Endothelial cell of umbilical vein (primary cell): ENCODE data around the gene CACNG4. TPM values are rescaled to one million over a fixed set of nuclear protein-coding genes. Genes with fewer than 3 reads are reported as not detected.

ENCODE experiments used
- BruUV-seq: library from RNA; stranded (reverse); fragments of 400-500 nt; replicated peaks from 2 replicates; lab custom pipeline; 2021; lab: Mats Ljungman, UMichigan
- CTCF ChIA-PET: fragments of 300-600, 350-600 bp; sonication (Branson Sonifier 250); formaldehyde crosslinking; loops from one replicate; lab custom pipeline; 2021; ENCODE audit warnings: antibody characterized with exemption, inconsistent platforms; lab: Charles Lee
- POLR2A ChIA-PET: fragments of 300-600, 350-600 bp; sonication (Branson Sonifier 250); formaldehyde crosslinking; loops from one replicate; lab custom pipeline; 2021; ENCODE audit warnings: antibody characterized with exemption, inconsistent platforms; lab: Charles Lee
- DNase-seq: peaks from one replicate; pipeline ENCODE4 v3.0.0-alpha.2; 2011; ENCODE audit warnings: low read depth, low spot score
- FAIRE-seq: peaks from 2 replicates; lab custom pipeline; 2011; peaks lifted over from hg19 to GRCh38; lab: Jason Lieb, UNC
- H2AFZ ChIP-seq: 2 replicates; pipeline ENCODE4 v1.6.0; 2012; ENCODE audit warnings: low read depth, low read length, control low read depth, inconsistent platforms
- H3K27ac ChIP-seq: 2 replicates; pipeline ENCODE4 v1.5.1; 2011; ENCODE audit warnings: low read depth, mild to moderate bottlenecking, control low read depth, low read length, moderate library complexity; ENCODE audit not compliant: insufficient read depth
- H3K27me3 ChIP-seq, 2 experiments: 2 replicates each; pipeline versions ENCODE4 v1.6.0 to v1.6.1; 2011; ENCODE audit warnings: low read length in 2 of 2, mixed read lengths in 1 of 2; ENCODE audit not compliant: control insufficient read depth in 2 of 2, insufficient read depth in 2 of 2
- H3K36me3 ChIP-seq, 2 experiments: 2 replicates in 1 of 2; 3 replicates in 1 of 2; pipeline ENCODE4 v1.5.1; 2011; ENCODE audit warnings: low read length in 2 of 2, mild to moderate bottlenecking in 1 of 2, moderate library complexity in 1 of 2; ENCODE audit not compliant: control insufficient read depth in 2 of 2, insufficient read depth in 2 of 2; ENCODE audit errors: extremely low read depth in 1 of 2
- H3K4me1 ChIP-seq: 3 replicates; pipeline ENCODE4 v1.5.1; 2011; ENCODE audit warnings: mild to moderate bottlenecking, low read length; ENCODE audit not compliant: control insufficient read depth, insufficient read depth; ENCODE audit errors: extremely low read depth
- H3K4me2 ChIP-seq: 2 replicates; pipeline ENCODE4 v1.6.1; 2011; ENCODE audit warnings: low read length, control low read depth, mixed read lengths; ENCODE audit not compliant: insufficient read depth
- H3K4me3 ChIP-seq, 3 experiments: fragments of 200-600 bp in 1 of 3; sonication (generic), shearing (Covaris generic) in 1 of 3; replicated peaks in 1 of 3; 2 replicates each; pipeline ENCODE4 v1.5.1; 2011 to 2016; ENCODE audit warnings: control low read depth in 3 of 3, low read length in 3 of 3, mild to moderate bottlenecking in 2 of 3, inconsistent platforms in 1 of 3, low read depth in 1 of 3, moderate library complexity in 1 of 3; ENCODE audit not compliant: insufficient read depth in 1 of 3
- H3K79me2 ChIP-seq: 2 replicates; pipeline ENCODE4 v1.6.0; 2012; ENCODE audit warnings: low read length, inconsistent platforms; ENCODE audit not compliant: control insufficient read depth, insufficient read depth
- H3K9ac ChIP-seq: replicated peaks from 2 replicates; pipeline ENCODE3; 2011; ENCODE audit warnings: low read length, control low read depth; ENCODE audit not compliant: insufficient read depth; ENCODE audit errors: extremely low read depth
- H3K9me1 ChIP-seq: replicated peaks from 3 replicates; pipeline ENCODE4 v1.6.0; 2011; ENCODE audit warnings: mild to moderate bottlenecking, low read length; ENCODE audit not compliant: control insufficient read depth, insufficient read depth; ENCODE audit errors: extremely low read depth
- H3K9me3 ChIP-seq: replicated peaks from 2 replicates; pipeline ENCODE4 v1.5.1; 2012; ENCODE audit warnings: low read length, inconsistent platforms; ENCODE audit not compliant: control insufficient read depth, insufficient read depth
- H4K20me1 ChIP-seq: replicated peaks from 2 replicates; pipeline ENCODE3; 2011; ENCODE audit warnings: mild to moderate bottlenecking, low read length; ENCODE audit not compliant: control insufficient read depth, insufficient read depth; ENCODE audit errors: extremely low read depth
- CTCF ChIP-seq, 2 donors: IDR thresholded peaks; 1 replicate in 1 of 2; 2 replicates in 1 of 2; pipeline ENCODE4 v1.5.1; 2011; ENCODE audit warnings: low read length in 2 of 2, mild to moderate bottlenecking in 2 of 2, moderate library complexity in 2 of 2, control low read depth in 1 of 2, inconsistent platforms in 1 of 2, low read depth in 1 of 2; ENCODE audit not compliant: insufficient read depth in 1 of 2; ENCODE audit errors: extremely low read depth in 1 of 2
- EZH2 ChIP-seq: IDR thresholded peaks from 2 replicates; pipeline ENCODE4 v1.6.1; 2012; ENCODE audit warnings: borderline replicate concordance, low read depth, mild to moderate bottlenecking, moderate library complexity, low read length, inconsistent platforms; ENCODE audit not compliant: severe bottlenecking
- FOS ChIP-seq: IDR thresholded peaks from 2 replicates; pipeline ENCODE4 v1.6.1; 2011; ENCODE audit warnings: mild to moderate bottlenecking, low read length, moderate library complexity, borderline replicate concordance; ENCODE audit not compliant: insufficient read depth
- GATA2 ChIP-seq: IDR thresholded peaks from 2 replicates; pipeline ENCODE4 v1.7.0; 2011; ENCODE audit warnings: low read depth, mild to moderate bottlenecking, moderate library complexity, mixed read lengths, low read length; ENCODE audit not compliant: insufficient read length, insufficient read depth
- JUN ChIP-seq: IDR thresholded peaks from 2 replicates; pipeline ENCODE4 v1.6.1; 2011; ENCODE audit warnings: borderline replicate concordance, low read depth; ENCODE audit not compliant: insufficient read length, insufficient read depth
- MAX ChIP-seq: IDR thresholded peaks from 2 replicates; pipeline ENCODE4 v1.6.1; 2011; ENCODE audit not compliant: insufficient read depth, insufficient read length
- MYC ChIP-seq: IDR thresholded peaks from one replicate; pipeline ENCODE4 v1.6.1; 2011; ENCODE audit warnings: mild to moderate bottlenecking, low read depth, low read length
- POLR2A ChIP-seq: IDR thresholded peaks from 2 replicates; pipeline ENCODE4 v1.6.1; 2012; ENCODE audit warnings: low read depth, mild to moderate bottlenecking, control low read depth, low read length
- POLR2AphosphoS5 ChIP-seq: IDR thresholded peaks from 2 replicates; pipeline ENCODE4 v1.6.1; 2012; ENCODE audit warnings: low read depth, mild to moderate bottlenecking, control low read depth, low read length, moderate library complexity; ENCODE audit not compliant: insufficient read depth
- dilution Hi-C: fragments of 300-500 bp; cut with MboI; formaldehyde crosslinking; loops from one replicate; pipeline ENCODE4 v1.15.0; 2019; ENCODE audit warnings: low sequenced_read_pairs; ENCODE audit not compliant: extremely low pct_ligation_motif_present
- intact Hi-C: fragments of 100-400 bp; cut with micrococcal nuclease; formaldehyde crosslinking; loops from one replicate; pipeline ENCODE4 v1.10.0; 2022
- polyA plus RNA-seq, 4 experiments: library from polyadenylated mRNA; depleted of rRNA in 3 of 4; stranded (reverse) in 3 of 4; unstranded in 1 of 4; fragments of >200 nt; gene quantifications; 2 replicates each; pipeline versions ENCODE4 v1.2.1 to v1.2.3, GENCODE V29; 2011 to 2012; ENCODE audit warnings: missing spikeins in 1 of 4
- total RNA-seq: library from RNA; stranded (reverse); gene quantifications from 2 replicates; pipeline ENCODE4 v1.2.3, GENCODE V29; 2021

Gene CACNG4
- total and polyA plus RNA-seq, 2 donors (not counting 3 experiments of a cell fraction or from before 2014, with no cell fraction given), result not detected

DNA sequence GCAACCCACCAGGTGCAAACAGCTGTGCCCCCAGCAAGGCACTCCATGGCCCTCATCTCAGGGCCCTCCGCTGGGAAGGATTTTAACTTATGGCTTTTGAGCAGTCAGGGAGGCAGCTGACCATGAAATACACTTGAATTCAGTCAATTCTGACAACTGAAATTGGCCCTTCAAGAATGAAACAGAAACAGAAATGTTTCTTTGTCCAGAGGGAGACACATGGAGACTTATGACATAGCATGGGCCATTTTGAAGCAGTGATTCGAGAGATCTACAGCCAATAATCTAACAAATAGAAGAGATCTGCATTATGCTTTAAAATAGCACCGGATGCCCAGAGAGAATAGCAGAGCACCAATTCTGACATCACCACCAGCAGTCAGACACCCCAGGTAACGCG is 87.3 kb downstream of the CACNG4 start:
- H3K79me2 ChIP-seq, result no peaks in the 10 kb centered on the region
- no peak overlapping the region for H3K4me3 ChIP-seq
- DNase-seq (no peak), FAIRE-seq (no peak)
- no peaks in the 10 kb centered on the region for H3K27me3 ChIP-seq
- dilution Hi-C loops (no loop called here), intact Hi-C loops (no loop called here)
- TF ChIP-seq EZH2 (no peak), MAX (no peak), MYC (no peak), POLR2AphosphoS5 (no peak), FOS (no peak), POLR2A (no peak), GATA2 (no peak)
- no peak overlapping the region for H3K27ac ChIP-seq
- BruUV-seq, result no TSS peak
- H3K9ac ChIP-seq, result no peak overlapping the region
- H4K20me1 ChIP-seq, result no peaks in the 10 kb centered on the region
- peaks cover 2% of the 10 kb centered on the region for H3K9me3 ChIP-seq
- H3K36me3 ChIP-seq, result no peaks in the 10 kb centered on the region
- H2AFZ ChIP-seq, result no peak overlapping the region
- no peak overlapping the region for H3K4me2 ChIP-seq
- no peaks in the 10 kb centered on the region for H3K9me1 ChIP-seq
- ChIA-PET CTCF (no interaction called here), POLR2A (no interaction called here)
- H3K4me1 ChIP-seq, result no peaks in the 10 kb centered on the region

GRCh38 chr17:67052720-67053437 is 88.4 kb downstream of the CACNG4 start:
- ChIA-PET POLR2A (no interaction called here), CTCF (no interaction called here)
- H3K79me2 ChIP-seq, result no peaks in the 10 kb centered on the region
- no peaks in the 10 kb centered on the region for H3K27me3 ChIP-seq
- no peak overlapping the region for H3K9ac ChIP-seq
- H4K20me1 ChIP-seq, result no peaks in the 10 kb centered on the region
- BruUV-seq, result no TSS peak
- DNase-seq, result no peak
- H3K36me3 ChIP-seq, result no peaks in the 10 kb centered on the region
- intact Hi-C loops (no loop called here), dilution Hi-C loops (no loop called here)
- no peak overlapping the region for H3K4me3 ChIP-seq
- FAIRE-seq, result no peak
- no peaks in the 10 kb centered on the region for H3K4me1 ChIP-seq
- TF ChIP-seq POLR2A (no peak), MAX (no peak), JUN (no peak), CTCF (IDR thresholded peaks at IDR 0.05; ENCODE audit: extremely low read depth in 1 of 2, insufficient read depth in 1 of 2, low read depth in 1 of 2, low read length in 2 of 2) (no peak), FOS (no peak), MYC (no peak), POLR2AphosphoS5 (no peak), EZH2 (no peak)
- no peak overlapping the region for H3K27ac ChIP-seq
- H3K9me3 ChIP-seq, result peaks cover 2% of the 10 kb centered on the region
- no peak overlapping the region for H2AFZ ChIP-seq
- no peaks in the 10 kb centered on the region for H3K9me1 ChIP-seq
- no peak overlapping the region for H3K4me2 ChIP-seq
